ENCODE measurements around the gene DOCK2. TPM values are rescaled to one million over a fixed set of nuclear protein-coding genes. Genes with fewer than 3 reads are reported as not detected.

The DOCK2 gene
- total and polyA plus RNA-seq, 2 donors (not counting 1 experiment from before 2014, with no cell fraction given), result 1.1 to 8.9 TPM

DNA sequence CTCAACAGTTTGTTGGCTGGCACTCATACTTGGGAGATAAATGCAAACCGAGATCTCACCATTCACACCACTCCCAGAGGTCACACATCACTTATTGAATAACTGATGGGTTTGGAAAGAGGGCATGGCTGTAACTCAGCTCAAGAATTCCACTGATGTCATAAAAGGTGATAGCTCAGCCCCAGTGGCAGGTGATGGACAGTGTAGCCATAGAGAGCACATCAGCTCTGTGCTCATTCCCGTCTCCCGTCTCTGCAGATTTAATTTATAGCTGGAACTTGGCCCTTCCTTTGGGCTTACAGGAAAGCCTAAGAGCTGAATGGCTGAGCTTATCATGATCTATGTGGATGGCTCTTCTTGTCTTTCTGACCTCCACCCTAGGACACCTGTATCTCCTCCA is 283.4 kb downstream of the DOCK2 start:
- Histone ChIP-seq H3K36me3 (ENCODE audit: control insufficient read depth, insufficient read depth, low read length) (no peaks in the 10 kb centered on the region), H3K9ac (ENCODE audit: insufficient read depth, low read length) (no peak overlapping the region), H3K27ac (ENCODE audit: insufficient read depth, low read length) (no peak overlapping the region), H2AFZ (ENCODE audit: low read length) (no peak overlapping the region), H4K20me1 (ENCODE audit: control insufficient read depth, extremely low read depth, insufficient read depth, low read length) (no peaks in the 10 kb centered on the region), H3K27me3 (ENCODE audit: control insufficient read depth, insufficient read depth, low read length) (no peaks in the 10 kb centered on the region), H3K9me3 (ENCODE audit: control insufficient read depth, insufficient read depth, low read depth, low read length) (no peaks in the 10 kb centered on the region), H3K79me2 (ENCODE audit: control insufficient read depth, insufficient read depth, low read length) (no peaks in the 10 kb centered on the region), H3K4me2 (ENCODE audit: extremely low read depth, insufficient read depth, low read length) (no peak overlapping the region), H3K4me1 (ENCODE audit: control insufficient read depth, extremely low read depth, insufficient read depth, low read length) (no peaks in the 10 kb centered on the region), H3K4me3 (replicated peaks in 1 of 4; ENCODE audit: control extremely low read depth in 1 of 4, insufficient read depth in 1 of 4, low read depth in 3 of 4, low read length in 4 of 4) (no peak overlapping the region)
- DNase-seq (ENCODE audit: low read depth in 2 of 2), result no peak
- no peak for TF ChIP-seq EZH2 (IDR thresholded peaks at IDR 0.05; ENCODE audit: low read length, missing control alignments)
- TF ChIP-seq, protein P1, sequence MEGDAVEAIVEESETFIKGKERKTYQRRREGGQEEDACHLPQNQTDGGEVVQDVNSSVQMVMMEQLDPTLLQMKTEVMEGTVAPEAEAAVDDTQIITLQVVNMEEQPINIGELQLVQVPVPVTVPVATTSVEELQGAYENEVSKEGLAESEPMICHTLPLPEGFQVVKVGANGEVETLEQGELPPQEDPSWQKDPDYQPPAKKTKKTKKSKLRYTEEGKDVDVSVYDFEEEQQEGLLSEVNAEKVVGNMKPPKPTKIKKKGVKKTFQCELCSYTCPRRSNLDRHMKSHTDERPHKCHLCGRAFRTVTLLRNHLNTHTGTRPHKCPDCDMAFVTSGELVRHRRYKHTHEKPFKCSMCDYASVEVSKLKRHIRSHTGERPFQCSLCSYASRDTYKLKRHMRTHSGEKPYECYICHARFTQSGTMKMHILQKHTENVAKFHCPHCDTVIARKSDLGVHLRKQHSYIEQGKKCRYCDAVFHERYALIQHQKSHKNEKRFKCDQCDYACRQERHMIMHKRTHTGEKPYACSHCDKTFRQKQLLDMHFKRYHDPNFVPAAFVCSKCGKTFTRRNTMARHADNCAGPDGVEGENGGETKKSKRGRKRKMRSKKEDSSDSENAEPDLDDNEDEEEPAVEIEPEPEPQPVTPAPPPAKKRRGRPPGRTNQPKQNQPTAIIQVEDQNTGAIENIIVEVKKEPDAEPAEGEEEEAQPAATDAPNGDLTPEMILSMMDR (conservative IDR thresholded peaks at IDR 0.05 in 1 of 2, IDR thresholded peaks at IDR 0.05 in 1 of 2; ENCODE audit: low read depth in 1 of 2, low read length in 2 of 2), result no peak

- no peak overlapping the region for H2AFZ ChIP-seq (ENCODE audit: low read length)
- H3K9ac ChIP-seq (ENCODE audit: insufficient read depth, low read length), result no peak overlapping the region
- no peak overlapping the region for H3K27ac ChIP-seq (ENCODE audit: insufficient read depth, low read length)
- no peaks in the 10 kb centered on the region for H3K36me3 ChIP-seq (ENCODE audit: control insufficient read depth, insufficient read depth, low read length)
- no peak for TF ChIP-seq EZH2 (IDR thresholded peaks at IDR 0.05; ENCODE audit: low read length, missing control alignments)
- TF ChIP-seq, protein P1 (conservative IDR thresholded peaks at IDR 0.05 in 1 of 2, IDR thresholded peaks at IDR 0.05 in 1 of 2; ENCODE audit: low read depth in 1 of 2, low read length in 2 of 2), result no peak
- no peak overlapping the region for H3K4me2 ChIP-seq (ENCODE audit: extremely low read depth, insufficient read depth, low read length)
- no peaks in the 10 kb centered on the region for H3K4me1 ChIP-seq (ENCODE audit: control insufficient read depth, extremely low read depth, insufficient read depth, low read length)
- peak in 1 of 2 donors; percentile 11 for DNase-seq (ENCODE audit: low read depth in 2 of 2)
- no peaks in the 10 kb centered on the region for H3K27me3 ChIP-seq (ENCODE audit: control insufficient read depth, insufficient read depth, low read length)
- no peak overlapping the region for H3K4me3 ChIP-seq (replicated peaks in 1 of 4; ENCODE audit: control extremely low read depth in 1 of 4, insufficient read depth in 1 of 4, low read depth in 3 of 4, low read length in 4 of 4)
- H3K79me2 ChIP-seq (ENCODE audit: control insufficient read depth, insufficient read depth, low read length), result no peaks in the 10 kb centered on the region
- H4K20me1 ChIP-seq (ENCODE audit: control insufficient read depth, extremely low read depth, insufficient read depth, low read length), result no peaks in the 10 kb centered on the region
- no peaks in the 10 kb centered on the region for H3K9me3 ChIP-seq (ENCODE audit: control insufficient read depth, insufficient read depth, low read depth, low read length)
Measured at GRCh38 chr5:169921384-169921783, 284.3 kb downstream of the DOCK2 start.

GRCh38 chr5:169921949-169922348 is 284.9 kb downstream of the DOCK2 start:
- H3K27ac ChIP-seq (ENCODE audit: insufficient read depth, low read length), result no peak overlapping the region
- H3K27me3 ChIP-seq (ENCODE audit: control insufficient read depth, insufficient read depth, low read length), result no peaks in the 10 kb centered on the region
- no peak overlapping the region for H2AFZ ChIP-seq (ENCODE audit: low read length)
- H3K4me1 ChIP-seq (ENCODE audit: control insufficient read depth, extremely low read depth, insufficient read depth, low read length), result no peaks in the 10 kb centered on the region
- no peak overlapping the region for H3K4me3 ChIP-seq (replicated peaks in 1 of 4; ENCODE audit: control extremely low read depth in 1 of 4, insufficient read depth in 1 of 4, low read depth in 3 of 4, low read length in 4 of 4)
- no peak overlapping the region for H3K4me2 ChIP-seq (ENCODE audit: extremely low read depth, insufficient read depth, low read length)
- TF ChIP-seq, protein P1 (conservative IDR thresholded peaks at IDR 0.05 in 1 of 2, IDR thresholded peaks at IDR 0.05 in 1 of 2; ENCODE audit: low read depth in 1 of 2, low read length in 2 of 2), result no peak
- no peak for TF ChIP-seq EZH2 (IDR thresholded peaks at IDR 0.05; ENCODE audit: low read length, missing control alignments)
- no peak overlapping the region for H3K9ac ChIP-seq (ENCODE audit: insufficient read depth, low read length)
- no peak for DNase-seq (ENCODE audit: low read depth in 2 of 2)
- no peaks in the 10 kb centered on the region for H4K20me1 ChIP-seq (ENCODE audit: control insufficient read depth, extremely low read depth, insufficient read depth, low read length)
- no peaks in the 10 kb centered on the region for H3K36me3 ChIP-seq (ENCODE audit: control insufficient read depth, insufficient read depth, low read length)
- H3K9me3 ChIP-seq (ENCODE audit: control insufficient read depth, insufficient read depth, low read depth, low read length), result no peaks in the 10 kb centered on the region
- no peaks in the 10 kb centered on the region for H3K79me2 ChIP-seq (ENCODE audit: control insufficient read depth, insufficient read depth, low read length)

All from fibroblast of lung (primary cell).